Activated CD8-positive, alpha-beta memory T cell treated with anti-CD3 and anti-CD28 coated beads for 4 hours (primary cell): ENCODE results near the gene FOCAD.

Source experiments
- DNase-seq, 2 donors: peaks; one replicate each; pipeline ENCODE4 v3.0.0-alpha.2; 2020; ENCODE audit warnings: low read depth in 2 of 2

FOCAD gene

GRCh38 chr9:20683351-20684034, 566 bp upstream of the FOCAD start:
- DNase-seq: no peak

DNA sequence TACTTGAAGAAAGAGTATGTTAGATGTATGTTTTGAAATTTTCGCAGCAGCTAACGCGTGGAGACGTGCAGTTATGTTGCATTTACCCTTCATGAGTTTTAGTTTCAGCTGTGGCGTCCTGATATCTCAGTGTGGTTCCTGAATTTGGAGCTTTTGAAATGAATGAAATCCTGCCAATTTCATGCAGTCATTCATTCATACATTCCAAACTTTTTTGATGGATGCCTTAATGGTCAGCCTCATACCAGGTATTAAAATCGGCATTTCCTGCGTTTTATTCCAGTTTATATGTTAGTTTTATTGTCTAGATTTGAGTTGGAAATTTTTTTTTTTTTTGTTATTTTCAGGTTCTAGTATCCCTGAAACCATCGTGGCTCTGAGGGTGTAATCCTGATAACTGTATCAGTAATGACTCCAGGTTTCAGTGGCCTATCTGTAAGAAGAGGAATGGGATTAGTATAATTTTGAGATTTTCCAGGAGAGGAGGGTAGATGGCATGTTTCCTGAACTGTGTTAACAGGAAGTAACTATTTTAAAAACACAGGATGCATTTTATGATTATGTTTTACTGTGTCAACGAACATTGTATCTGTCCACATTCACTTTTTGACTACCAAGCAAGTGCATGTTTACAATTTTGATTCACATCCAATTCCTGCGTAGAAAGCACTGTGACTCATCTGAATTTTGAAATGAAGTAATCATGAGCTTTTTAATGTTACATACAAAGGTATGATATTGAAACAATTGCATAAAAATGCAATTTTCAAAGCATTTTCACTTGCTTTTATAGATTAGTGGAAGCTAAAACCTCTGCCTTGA, 1.0 kb downstream of the FOCAD start:
- no peak for DNase-seq

DNA sequence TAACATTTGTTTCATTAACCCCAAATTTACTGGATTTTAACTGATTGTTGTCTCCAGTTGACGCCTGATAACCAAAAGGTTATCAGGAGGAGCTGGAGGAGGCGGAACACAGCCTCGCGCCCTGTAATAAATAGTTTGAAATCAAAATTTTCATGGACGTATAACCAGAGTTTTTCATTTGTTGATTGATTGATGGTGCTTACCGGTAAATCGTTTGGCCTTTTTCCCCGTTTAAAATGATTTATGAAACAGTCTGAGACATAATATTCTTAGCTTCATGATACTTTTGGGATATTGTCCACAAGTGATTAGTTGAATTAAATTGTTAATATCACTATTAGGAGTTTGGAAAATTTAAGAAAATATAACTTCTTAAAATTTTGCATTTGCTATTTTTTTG, 1.7 kb downstream of the FOCAD start:
- no peak for DNase-seq

GRCh38 chr9:20689833-20690232, 5.8 kb downstream of the FOCAD start:
- no peak for DNase-seq

DNA sequence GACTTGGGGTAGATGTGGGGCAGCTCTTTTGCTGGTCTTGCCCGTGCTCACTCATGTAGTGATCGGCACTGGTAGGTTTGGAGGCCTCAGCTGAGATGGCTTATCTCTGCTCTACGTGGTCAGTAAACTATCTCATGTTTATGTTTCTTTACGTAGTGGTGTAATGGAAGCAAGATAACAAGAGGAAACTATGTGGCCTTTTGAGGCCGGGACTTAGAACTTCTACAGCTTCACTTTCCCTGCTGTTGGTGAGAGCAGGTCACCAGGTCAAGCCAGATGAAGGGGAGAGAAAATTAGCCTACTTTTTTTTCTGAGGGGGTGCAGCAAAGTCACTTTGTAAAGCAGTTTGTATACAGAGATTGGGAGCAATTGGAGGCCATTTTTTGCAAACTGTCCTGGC, 8.5 kb downstream of the FOCAD start:
- DNase-seq: no peak

GRCh38 chr9:20693068-20693467, 9.0 kb downstream of the FOCAD start:
- no peak for DNase-seq

DNA sequence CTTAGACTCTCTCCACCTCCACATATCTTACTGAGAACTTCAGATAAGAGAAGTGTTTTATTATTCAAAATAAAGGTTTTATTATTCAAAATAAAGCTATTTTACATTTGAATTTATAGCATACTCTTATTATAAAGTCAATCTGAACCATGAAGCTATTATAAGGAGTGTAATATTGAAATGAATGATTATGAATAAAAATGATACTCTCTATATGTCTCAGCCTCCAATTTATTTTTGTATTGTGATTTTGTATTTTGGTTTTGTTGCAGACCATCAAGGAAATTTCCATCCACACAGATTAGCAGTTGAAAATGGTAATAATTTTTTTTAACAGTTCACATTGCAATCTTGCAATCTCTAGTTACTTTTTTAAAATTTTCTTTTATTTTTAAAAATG, 10.2 kb downstream of the FOCAD start:
- DNase-seq: no peak

- no peak for DNase-seq
Measured at GRCh38 chr9:20697021-20697719, 13.1 kb downstream of the FOCAD start.

DNA sequence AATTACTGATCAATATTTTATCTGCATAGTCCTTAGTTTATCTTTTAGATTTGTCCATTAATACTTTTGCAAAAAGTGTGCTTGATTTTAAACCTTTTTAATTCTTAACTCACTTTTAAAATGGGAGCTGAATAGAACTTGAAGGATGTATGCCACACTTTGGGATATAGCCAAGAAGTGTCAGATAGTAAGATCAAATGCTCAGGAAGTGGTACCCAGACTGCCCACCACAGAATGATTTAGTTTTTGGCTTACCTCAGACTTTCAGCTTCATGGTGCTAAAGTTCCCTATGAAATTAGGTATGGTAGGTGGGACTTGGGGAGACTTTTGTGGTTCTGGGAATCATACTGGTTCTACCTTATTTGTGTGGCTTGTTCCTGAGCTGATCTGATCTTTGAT, 14.7 kb downstream of the FOCAD start:
- DNase-seq: no peak

- DNase-seq: no peak
Measured at GRCh38 chr9:20701060-20701459, 17.0 kb downstream of the FOCAD start.

DNA sequence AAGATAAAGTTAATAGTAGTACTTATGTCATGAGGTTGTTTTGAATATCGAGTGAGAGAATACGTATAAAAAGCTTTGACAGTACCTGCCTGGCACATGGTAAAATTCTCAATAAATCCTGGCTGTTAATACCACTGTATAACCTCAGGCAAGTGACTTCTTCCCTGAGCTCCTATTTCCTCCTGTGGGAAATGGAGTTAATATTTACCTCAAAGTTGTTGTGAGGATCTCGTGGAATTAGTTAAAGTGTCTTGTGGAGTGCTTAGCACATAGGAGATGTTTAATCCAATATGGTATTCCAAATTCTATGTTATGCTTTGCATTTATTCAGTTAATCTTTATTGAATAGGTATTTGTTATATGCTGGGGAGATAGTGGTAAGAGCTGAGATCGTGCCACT, 18.5 kb downstream of the FOCAD start:
- DNase-seq: no peak

- no peak for DNase-seq
Measured at GRCh38 chr9:20703146-20703545, 19.1 kb downstream of the FOCAD start.

DNA sequence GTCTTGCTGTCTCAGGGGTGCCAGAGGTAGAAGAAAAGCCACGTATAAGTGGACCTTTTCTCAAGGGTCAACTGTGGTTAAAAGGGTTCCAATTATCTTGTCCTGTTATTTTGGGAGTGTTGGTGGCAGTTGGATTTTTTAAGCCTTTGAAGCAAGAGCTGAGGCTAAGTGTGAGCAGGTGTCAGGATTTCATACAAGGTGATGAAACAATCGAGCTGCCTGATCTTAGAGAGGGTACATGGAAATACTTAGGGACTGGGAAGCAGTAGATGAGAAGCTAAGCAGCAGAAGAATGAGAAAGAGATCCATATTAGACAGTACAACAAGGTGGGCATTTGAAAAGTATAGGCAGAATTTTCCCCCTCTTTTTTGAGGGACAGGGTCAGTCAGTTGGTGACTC, 23.6 kb downstream of the FOCAD start:
- DNase-seq: no peak

GRCh38 chr9:20713172-20713571, 29.1 kb downstream of the FOCAD start:
- no peak for DNase-seq

GRCh38 chr9:20714442-20715415, 30.7 kb downstream of the FOCAD start:
- no peak for DNase-seq

DNA sequence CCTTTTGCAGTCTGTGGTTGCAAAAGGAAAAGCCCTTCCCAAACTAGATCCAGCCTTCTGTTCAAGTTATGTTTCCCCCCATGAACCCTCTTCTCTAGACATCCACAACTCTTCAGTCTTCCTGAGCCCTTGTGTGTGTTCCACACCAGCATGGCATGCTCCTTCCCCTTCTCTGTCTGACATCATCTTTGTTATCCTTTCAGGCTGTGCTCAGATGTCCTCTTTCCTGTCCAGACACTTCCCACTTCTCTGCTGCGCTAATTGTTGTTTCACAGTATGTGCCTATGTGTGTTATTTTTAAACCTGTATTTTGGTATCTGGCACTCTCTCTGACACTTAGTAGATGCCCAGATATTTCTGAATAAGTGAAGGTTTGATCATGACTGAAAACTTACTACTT, 38.2 kb downstream of the FOCAD start:
- DNase-seq: no peak

DNA sequence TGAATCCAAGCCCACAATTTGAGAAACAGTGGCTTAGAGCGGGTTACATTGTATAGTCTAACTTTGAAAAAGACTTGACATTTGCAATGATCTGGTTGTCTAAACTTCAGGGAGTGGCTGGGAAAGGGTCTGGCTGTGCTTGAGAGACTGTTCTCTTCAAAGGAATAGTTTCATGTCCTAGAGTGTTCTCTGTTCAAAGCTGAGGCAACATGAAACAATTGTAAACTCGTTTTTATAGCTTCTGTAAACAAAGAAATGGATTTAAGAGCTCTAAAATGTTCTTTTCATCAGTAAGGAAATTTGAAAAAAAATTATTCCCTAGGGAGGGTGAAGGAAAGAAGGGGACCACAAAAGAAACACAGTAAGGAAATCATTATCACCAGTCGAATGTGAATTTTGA, 41.6 kb downstream of the FOCAD start:
- DNase-seq: no peak

DNA sequence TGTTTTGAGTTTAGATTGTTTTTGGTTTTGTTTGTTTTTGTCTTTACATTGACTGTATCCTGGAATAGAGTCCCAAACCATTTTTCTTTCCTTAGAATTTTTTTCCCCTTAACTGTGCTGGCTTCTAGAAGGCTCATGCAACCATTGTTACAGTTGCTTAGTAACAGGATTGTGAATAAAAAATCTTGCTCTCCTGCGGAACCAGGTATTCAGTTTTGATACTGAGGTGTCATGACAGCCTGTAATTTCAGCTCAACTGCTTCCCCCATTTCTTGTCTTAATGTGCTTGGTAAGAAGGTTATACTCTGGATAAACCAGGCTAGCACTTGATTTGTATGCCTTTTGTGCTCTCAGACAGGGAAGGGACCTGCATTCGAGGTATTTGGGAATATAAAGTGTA, 42.1 kb downstream of the FOCAD start:
- no peak for DNase-seq

- no peak for DNase-seq
Measured at GRCh38 chr9:20728493-20729220, 44.6 kb downstream of the FOCAD start.

DNA sequence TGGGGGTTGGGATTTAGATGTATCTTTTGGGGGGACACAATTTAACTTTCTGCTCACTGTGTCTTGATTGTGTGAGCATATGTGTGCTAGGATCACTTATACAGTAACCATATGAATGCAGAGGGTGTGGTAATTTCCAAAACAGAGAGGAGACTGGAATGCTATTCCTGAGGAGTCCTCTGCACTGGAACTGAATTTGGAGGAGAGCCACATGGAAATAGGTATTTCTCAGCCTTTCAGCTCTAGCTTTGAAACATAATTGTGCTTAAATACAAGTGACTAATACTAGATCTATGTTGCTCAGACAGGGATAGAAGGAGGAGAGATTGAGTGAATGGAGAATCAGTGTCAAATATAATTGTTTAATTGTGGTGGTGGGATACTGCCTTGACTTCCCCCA, 45.5 kb downstream of the FOCAD start:
- DNase-seq: no peak

DNA sequence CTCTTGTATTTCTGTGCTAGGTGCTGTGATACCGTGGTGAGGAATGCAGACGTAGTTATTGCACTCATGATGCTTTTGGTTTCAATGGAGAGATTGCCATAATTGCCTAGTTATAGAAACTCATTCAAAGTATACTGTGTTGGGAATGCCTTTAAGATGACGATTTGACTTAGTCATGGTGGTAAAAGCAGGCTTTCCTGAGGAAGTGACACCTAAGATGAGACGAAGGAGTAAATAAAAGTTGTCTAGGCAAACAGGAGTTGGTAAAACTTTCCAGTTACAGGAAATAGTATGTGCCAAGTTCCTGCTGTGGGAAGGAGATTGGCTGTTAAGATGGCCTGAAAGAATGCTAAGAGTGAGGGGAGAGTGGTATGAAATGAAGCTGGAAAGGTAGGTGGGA, 48.1 kb downstream of the FOCAD start:
- no peak for DNase-seq
